MM.1S (cell line): ENCODE measurements around the gene SLC37A1.

ENCODE experiments used
- CTCF ChIP-seq: fragments of 300-600 bp; sonication (generic); IDR thresholded peaks from 2 replicates; pipeline ENCODE4 v1.5.1; 2016; ENCODE audit warnings: antibody characterized with exemption, low read length, mixed read lengths
- EZH2phosphoT487 ChIP-seq: fragments of 300-600 bp; sonication (generic); IDR thresholded peaks from 2 replicates; pipeline ENCODE4 v1.6.1; 2018; ENCODE audit warnings: antibody characterized with exemption, low read length

DNA sequence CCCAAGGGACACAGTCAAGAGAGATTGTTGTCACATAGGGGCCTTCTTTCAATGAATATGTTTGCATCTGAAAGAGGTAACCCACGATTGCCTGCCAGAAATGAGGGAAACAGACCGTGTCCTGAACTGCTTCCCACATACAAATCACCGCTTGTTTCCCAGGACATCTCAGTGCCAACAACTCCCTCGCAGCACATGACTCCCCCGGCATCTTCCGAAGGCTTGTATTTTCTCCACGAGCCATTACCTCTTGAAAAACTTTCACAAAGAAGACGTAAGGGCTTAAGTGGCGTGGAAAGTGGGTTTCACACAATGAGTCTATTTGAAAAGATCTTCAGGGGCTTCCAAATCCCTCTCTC, 108.1 kb downstream of the SLC37A1 start:
- no peak for TF ChIP-seq CTCF
- no peak for TF ChIP-seq EZH2phosphoT487
